SK-N-SH treated with all-trans-retinoic acid at 6 μM for 48 hours (cell line): ENCODE measurements around the gene TSPAN9.

Experiments
- ATAC-seq: fragments of 200-7000 bp; cut with Tn5 transposase; 3 replicates; pipeline ENCODE4 v1.9.1; 2020; ENCODE audit warnings: mild to moderate bottlenecking, moderate library complexity
- ARNTL ChIP-seq: fragments of 450-650 bp; formaldehyde crosslinking; IDR thresholded peaks from 2 replicates; pipeline ENCODE4 v1.5.0; 2020; ENCODE audit warnings: low read depth, mild to moderate bottlenecking, moderate library complexity, borderline replicate concordance
- BACH2 ChIP-seq: fragments of 250-450 bp; sonication (Bioruptor Pico); IDR thresholded peaks from 2 replicates; pipeline ENCODE4 v1.9.0; 2021; ENCODE audit warnings: mild to moderate bottlenecking, borderline replicate concordance
- CREB5 ChIP-seq: fragments of 250-450 bp; sonication (Bioruptor Pico); IDR thresholded peaks from 2 replicates; pipeline ENCODE4 v1.5.1; 2020; ENCODE audit warnings: low read depth, mild to moderate bottlenecking, moderate library complexity
- CSDC2 ChIP-seq: fragments of 250-450 bp; sonication (Bioruptor Pico); IDR thresholded peaks from 2 replicates; pipeline ENCODE4 v1.5.0; 2020; ENCODE audit warnings: mild to moderate bottlenecking, moderate library complexity
- ESRRG ChIP-seq: fragments of 250-450 bp; sonication (Bioruptor Pico); IDR thresholded peaks from 2 replicates; pipeline ENCODE4 v1.6.1; 2021; ENCODE audit warnings: mild to moderate bottlenecking
- GLIS3 ChIP-seq: fragments of 250-450 bp; sonication (Bioruptor Pico); IDR thresholded peaks from 2 replicates; pipeline ENCODE4 v1.5.0; 2020; ENCODE audit warnings: mild to moderate bottlenecking, moderate library complexity
- ISL1 ChIP-seq: fragments of 250-450 bp; sonication (Bioruptor Pico); IDR thresholded peaks from 2 replicates; pipeline ENCODE4 v2.1.2; 2022; ENCODE audit warnings: mild to moderate bottlenecking, moderate library complexity
- OSR1 ChIP-seq: fragments of 250-450 bp; sonication (Bioruptor Pico); IDR thresholded peaks from 2 replicates; pipeline ENCODE4 v1.8.0; 2022; ENCODE audit warnings: moderate library complexity, mild to moderate bottlenecking, inconsistent platforms
- PATZ1 ChIP-seq: fragments of 250-450 bp; sonication (Bioruptor Pico); IDR thresholded peaks from 2 replicates; pipeline ENCODE4 v1.8.0; 2020; ENCODE audit warnings: mild to moderate bottlenecking, moderate library complexity, borderline replicate concordance
- POU6F1 ChIP-seq: fragments of 250-450 bp; sonication (Bioruptor Pico); IDR thresholded peaks from 2 replicates; pipeline ENCODE4 v1.8.0; 2021; ENCODE audit warnings: low read depth, mild to moderate bottlenecking, moderate library complexity, borderline replicate concordance
- PPARA ChIP-seq: fragments of 250-450 bp; sonication (Bioruptor Pico); IDR thresholded peaks from 2 replicates; pipeline ENCODE4 v1.5.0; 2020; ENCODE audit warnings: mild to moderate bottlenecking, borderline replicate concordance
- RARB ChIP-seq: fragments of 250-450 bp; sonication (Bioruptor Pico); IDR thresholded peaks from 2 replicates; pipeline ENCODE4 v1.8.0; 2021; ENCODE audit warnings: mild to moderate bottlenecking, moderate library complexity
- TCF4 ChIP-seq: fragments of 250-450 bp; sonication (Bioruptor Pico); IDR thresholded peaks from 2 replicates; pipeline ENCODE4 v1.8.0; 2021; ENCODE audit warnings: mild to moderate bottlenecking, moderate library complexity, borderline replicate concordance
- TOX ChIP-seq: fragments of 250-450 bp; sonication (Bioruptor Pico); IDR thresholded peaks from 2 replicates; pipeline ENCODE4 v1.8.0; 2021; ENCODE audit warnings: mild to moderate bottlenecking, moderate library complexity, borderline replicate concordance
- ZC3H10 ChIP-seq: fragments of 250-450 bp; sonication (Bioruptor Pico); IDR thresholded peaks from 2 replicates; pipeline ENCODE4 v1.5.1; 2021; ENCODE audit warnings: mild to moderate bottlenecking, moderate library complexity
- ZFP3 ChIP-seq: fragments of 250-450 bp; sonication (Bioruptor Pico); IDR thresholded peaks from 2 replicates; pipeline ENCODE4 v1.5.0; 2020; ENCODE audit warnings: mild to moderate bottlenecking, moderate library complexity
- ZFP30 ChIP-seq: fragments of 450-650 bp; formaldehyde crosslinking; IDR thresholded peaks from 2 replicates; pipeline ENCODE4 v1.5.0; 2022; ENCODE audit warnings: mild to moderate bottlenecking, moderate library complexity
- ZNF565 ChIP-seq: fragments of 450-650 bp; formaldehyde crosslinking; conservative IDR thresholded peaks from 2 replicates; pipeline ENCODE4 v1.5.0; 2020; ENCODE audit warnings: low read depth, mild to moderate bottlenecking, moderate library complexity

TSPAN9 gene

GRCh38 chr12:3054374-3054773, 22.8 kb upstream of the TSPAN9 start:
- TF ChIP-seq CSDC2 (CRISPR knock-in tag) = no peak
- TF ChIP-seq PPARA (CRISPR knock-in tag) = no peak
- TF ChIP-seq ZC3H10 (CRISPR knock-in tag) = no peak
- no peak for TF ChIP-seq BACH2 (CRISPR knock-in tag)
- no peak for TF ChIP-seq TCF4
- no peak for TF ChIP-seq ZNF565 (CRISPR knock-in tag)
- no peak for TF ChIP-seq ESRRG (CRISPR knock-in tag)
- no peak for TF ChIP-seq CREB5 (CRISPR knock-in tag)
- TF ChIP-seq ZFP30 (CRISPR knock-in tag) = no peak
- no peak for TF ChIP-seq PATZ1 (CRISPR knock-in tag)
- TF ChIP-seq GLIS3 = no peak
- ATAC-seq = no peak

- ATAC-seq = peak; percentile 53
Measured at GRCh38 chr12:3055026-3055703, 22.0 kb upstream of the TSPAN9 start.

GRCh38 chr12:3055704-3056467, 21.3 kb upstream of the TSPAN9 start:
- ATAC-seq = peak; percentile 32; the same call in 1 of the 3 replicates

More at GRCh38 chr12:3055026-3055703, 22.0 kb upstream of the TSPAN9 start:
- TF ChIP-seq GLIS3 = no peak
- no peak for TF ChIP-seq ZC3H10 (CRISPR knock-in tag)
- no peak for TF ChIP-seq ZFP3 (CRISPR knock-in tag)
- TF ChIP-seq TCF4 = peak; percentile 32; the same call in 1 of the 2 replicates
- 0 out of 2 replicates have a peak, but pooled peaks have one; percentile 10 for TF ChIP-seq ISL1
- TF ChIP-seq TOX (CRISPR knock-in tag) = no peak
- no peak for TF ChIP-seq ZNF565 (CRISPR knock-in tag)

GRCh38 chr12:3061059-3061458, 16.1 kb upstream of the TSPAN9 start:
- peak; percentile 49; the same call in 2 of the 3 replicates for ATAC-seq
- TF ChIP-seq CSDC2 (CRISPR knock-in tag) (no peak), ZNF565 (CRISPR knock-in tag) (no peak), POU6F1 (CRISPR knock-in tag) (no peak), ZFP30 (CRISPR knock-in tag) (no peak), TOX (CRISPR knock-in tag) (no peak), ARNTL (CRISPR knock-in tag) (no peak), PATZ1 (CRISPR knock-in tag) (no peak), PPARA (CRISPR knock-in tag) (no peak), GLIS3 (no peak), ZFP3 (CRISPR knock-in tag) (no peak), RARB (CRISPR knock-in tag) (no peak), CREB5 (CRISPR knock-in tag) (no peak), OSR1 (CRISPR knock-in tag) (no peak), ESRRG (CRISPR knock-in tag) (no peak), BACH2 (CRISPR knock-in tag) (no peak)

More at GRCh38 chr12:3055704-3056467, 21.3 kb upstream of the TSPAN9 start:
- TF ChIP-seq ZNF565 (CRISPR knock-in tag) (no peak), ZC3H10 (CRISPR knock-in tag) (no peak), ZFP30 (CRISPR knock-in tag) (no peak), CSDC2 (CRISPR knock-in tag) (no peak)
